Psoas muscle (tissue), 8 donors: ENCODE results near the gene RBFOX1. TPM values are rescaled to one million over a fixed set of nuclear protein-coding genes. Genes with fewer than 3 reads are reported as not detected.

Experiments used
- ATAC-seq, 4 donors: fragments of 200-7000 bp; cut with Tn5 transposase; one replicate each; pipeline ENCODE4 v1.9.1; 2020; ENCODE audit warnings: moderate library complexity in 3 of 4, mild to moderate bottlenecking in 2 of 4
- DNase-seq, 2 donors: peaks; one replicate each; pipeline ENCODE4 v3.0.0-alpha.2; 2020
- H3K27ac ChIP-seq: fragments of 200-600 bp; one replicate; pipeline ENCODE4 v1.8.0; 2022
- H3K27me3 ChIP-seq, 3 donors: fragments of 200-600 bp in 1 of 3; one replicate each; pipeline versions ENCODE4 v1.6.1 to v1.8.0; 2013 to 2022; ENCODE audit warnings: low read length in 2 of 3, mild to moderate bottlenecking in 2 of 3, moderate library complexity in 1 of 3; ENCODE audit not compliant: insufficient read depth in 3 of 3
- H3K36me3 ChIP-seq, 2 donors: fragments of 200-600 bp in 1 of 2; one replicate each; pipeline versions ENCODE4 v1.6.1 to v1.8.0; 2013 to 2022; ENCODE audit warnings: low read depth in 1 of 2, mild to moderate bottlenecking in 1 of 2, moderate library complexity in 1 of 2; ENCODE audit not compliant: insufficient read depth in 1 of 2
- H3K4me1 ChIP-seq: fragments of 200-600 bp; one replicate; pipeline ENCODE4 v1.8.0; 2022
- H3K4me3 ChIP-seq: fragments of 200-600 bp; one replicate; pipeline ENCODE4 v1.8.0; 2022; ENCODE audit warnings: mild to moderate bottlenecking
- H3K9me3 ChIP-seq: fragments of 200-600 bp; one replicate; pipeline ENCODE4 v1.8.0; 2022
- WGBS, 3 donors: extraction: QIAGEN DNeasy Blood & Tissue Kit; methylation state at CpG; one replicate each; pipeline versions ENCODE4 v1.1.6 to v1.1.7; 2013; 5-methylcytosine and 5-hydroxymethylcytosine counted together
- intact Hi-C, 2 donors: fragments of 100-400 bp; cut with DNase I; formaldehyde crosslinking; loops; one replicate each; pipeline versions ENCODE4 v1.11.0 to v1.14.2; 2022
- polyA plus RNA-seq, 3 donors: library from polyadenylated mRNA; stranded (reverse); fragments of 200-250 nt; gene quantifications; one replicate each; pipeline ENCODE4 v1.2.3, GENCODE V29; 2013
- total RNA-seq, 4 donors: library from RNA; stranded (reverse); fragmentation: NEBNext Ultra II Directional in 2 of 4; extraction: Animal tissue kit (Norgen Biotek cat#: 25700) in 2 of 4; gene quantifications; one replicate each; pipeline versions ENCODE4 v1.2.1 to v1.2.4, GENCODE V29; 2021 to 2023
- TF ChIP-seq, protein P1 (sequence below): fragments of 200-600 bp; IDR thresholded peaks from one replicate; pipeline ENCODE4 v1.8.0; 2022; ENCODE audit warnings: antibody characterized with exemption
- donor health status: healthy with polysubstance abuse.
- donor health status: DM: no; HTN: no; CAD: no; lungs with moderate emphysema.
- donor health status: Bipolar disorder and iron deficiency.
- donor health status: healthy.
- donor health status: DM: yes; HTN: yes; CAD: no.
- donor health status: DM: no; HTN: no; CAD: no.
- donor health status: DM: no; HTN: no; CAD: no.
- donor health status: DM: yes; HTN: yes; CAD: no.

RBFOX1 gene
- total and polyA plus RNA-seq, 7 donors = 2.8 to 141 (median 113) TPM

DNA sequence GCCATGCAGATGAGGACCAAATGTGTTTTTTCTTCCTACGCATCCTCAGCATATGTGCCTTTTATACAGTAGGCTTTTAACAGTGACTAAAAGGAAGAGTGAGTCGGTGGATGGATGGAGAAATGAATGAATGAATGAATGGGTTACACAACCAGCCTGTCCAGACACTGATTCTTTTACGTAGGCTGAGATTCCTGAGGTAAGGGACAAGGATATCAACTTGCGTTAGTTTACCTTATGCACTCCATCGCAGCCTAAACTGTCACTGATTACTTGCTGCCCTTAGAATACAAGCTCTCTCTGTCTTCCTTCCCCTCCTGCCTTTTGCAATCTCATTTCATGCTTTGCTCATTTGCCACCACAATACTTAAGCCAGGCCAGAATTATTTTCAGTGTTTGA, 59.0 kb downstream of the RBFOX1 start:
- TF ChIP-seq, protein P1, sequence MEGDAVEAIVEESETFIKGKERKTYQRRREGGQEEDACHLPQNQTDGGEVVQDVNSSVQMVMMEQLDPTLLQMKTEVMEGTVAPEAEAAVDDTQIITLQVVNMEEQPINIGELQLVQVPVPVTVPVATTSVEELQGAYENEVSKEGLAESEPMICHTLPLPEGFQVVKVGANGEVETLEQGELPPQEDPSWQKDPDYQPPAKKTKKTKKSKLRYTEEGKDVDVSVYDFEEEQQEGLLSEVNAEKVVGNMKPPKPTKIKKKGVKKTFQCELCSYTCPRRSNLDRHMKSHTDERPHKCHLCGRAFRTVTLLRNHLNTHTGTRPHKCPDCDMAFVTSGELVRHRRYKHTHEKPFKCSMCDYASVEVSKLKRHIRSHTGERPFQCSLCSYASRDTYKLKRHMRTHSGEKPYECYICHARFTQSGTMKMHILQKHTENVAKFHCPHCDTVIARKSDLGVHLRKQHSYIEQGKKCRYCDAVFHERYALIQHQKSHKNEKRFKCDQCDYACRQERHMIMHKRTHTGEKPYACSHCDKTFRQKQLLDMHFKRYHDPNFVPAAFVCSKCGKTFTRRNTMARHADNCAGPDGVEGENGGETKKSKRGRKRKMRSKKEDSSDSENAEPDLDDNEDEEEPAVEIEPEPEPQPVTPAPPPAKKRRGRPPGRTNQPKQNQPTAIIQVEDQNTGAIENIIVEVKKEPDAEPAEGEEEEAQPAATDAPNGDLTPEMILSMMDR = no peak
- H3K9me3 ChIP-seq = no peaks in the 10 kb centered on the region
- no peaks in the 10 kb centered on the region for H3K36me3 ChIP-seq
- 43 to 66% (median 49%) methylated on average over 5 of the region's 5 CpGs for WGBS, 3 donors
- H3K4me1 ChIP-seq = peaks cover 69% of the 10 kb centered on the region
- H3K27me3 ChIP-seq = no peaks in the 10 kb centered on the region
- DNase-seq = no peak
- ATAC-seq = peak; percentile 72 to 85 (median 80)
- H3K27ac ChIP-seq = peak overlapping the region; percentile 73
- intact Hi-C loops = loop anchor here in 1 of 2 donors (10.0 kb wide), 1 partner anchor 113 kb away; no protein-coding TSS in a partner anchor
- H3K4me3 ChIP-seq = no peak overlapping the region

DNA sequence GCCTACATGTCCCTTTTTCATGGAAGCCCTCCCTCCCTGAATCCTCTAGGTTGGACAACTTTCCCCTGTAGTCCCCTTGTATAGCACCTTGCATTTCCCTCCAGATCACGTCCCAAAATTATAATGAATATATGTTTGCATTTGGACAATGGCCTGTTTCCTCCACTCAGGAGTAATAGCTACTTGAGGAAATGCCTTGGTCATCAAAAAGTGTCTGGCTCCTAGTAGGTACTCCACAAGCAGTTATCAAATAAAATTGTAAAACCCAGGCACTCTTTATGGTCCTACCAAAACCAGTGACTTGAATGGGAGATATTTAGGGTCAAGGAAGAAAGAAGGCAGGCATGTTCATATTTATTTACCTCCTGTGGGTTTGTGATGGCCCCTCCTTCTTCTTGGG, 59.6 kb downstream of the RBFOX1 start:
- TF ChIP-seq, protein P1 = no peak
- Histone ChIP-seq H3K4me3 (no peak overlapping the region), H3K27me3 (no peaks in the 10 kb centered on the region), H3K9me3 (no peaks in the 10 kb centered on the region), H3K36me3 (no peaks in the 10 kb centered on the region), H3K4me1 (peaks cover 71% of the 10 kb centered on the region), H3K27ac (peak overlapping the region; percentile 73)
- WGBS, 3 donors = 70 to 78% (median 72%) methylated on average over 1 of the region's 1 CpG
- ATAC-seq = no peak
- no peak for DNase-seq
- intact Hi-C loops = loop anchor here in 1 of 2 donors (10.0 kb wide), 1 partner anchor 113 kb away; no protein-coding TSS in a partner anchor

DNA sequence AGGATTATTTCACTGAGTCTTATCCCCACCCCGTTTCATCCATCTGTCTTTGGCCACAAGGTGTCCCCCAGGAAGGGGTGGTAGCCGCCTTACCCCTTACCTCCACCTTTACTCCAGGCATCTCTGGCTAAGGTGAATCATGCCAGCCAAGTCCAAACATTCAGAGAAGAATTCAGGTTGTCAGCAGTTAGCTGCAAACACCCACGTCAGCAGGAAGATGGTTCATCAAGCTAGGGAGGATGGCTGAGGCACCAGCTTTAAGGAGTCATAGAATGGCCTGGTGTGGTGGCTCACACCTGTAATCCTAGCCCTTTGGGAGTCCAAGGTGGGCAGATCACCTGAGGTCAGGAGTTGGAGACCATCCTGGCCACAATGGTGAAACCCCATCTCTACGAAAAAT, 61.0 kb downstream of the RBFOX1 start:
- Histone ChIP-seq H3K27ac (no peak overlapping the region), H3K4me3 (no peak overlapping the region), H3K9me3 (no peaks in the 10 kb centered on the region), H3K4me1 (peaks cover 73% of the 10 kb centered on the region), H3K36me3 (no peaks in the 10 kb centered on the region), H3K27me3 (no peaks in the 10 kb centered on the region)
- 59 to 89% (median 70%) methylated on average over 4 of the region's 4 CpGs for WGBS, 3 donors
- ATAC-seq (no peak), DNase-seq (no peak)
- TF ChIP-seq, protein P1 = no peak
- intact Hi-C loops = loop anchor here in 1 of 2 donors (10.0 kb wide), 1 partner anchor 111 kb away; no protein-coding TSS in a partner anchor

DNA sequence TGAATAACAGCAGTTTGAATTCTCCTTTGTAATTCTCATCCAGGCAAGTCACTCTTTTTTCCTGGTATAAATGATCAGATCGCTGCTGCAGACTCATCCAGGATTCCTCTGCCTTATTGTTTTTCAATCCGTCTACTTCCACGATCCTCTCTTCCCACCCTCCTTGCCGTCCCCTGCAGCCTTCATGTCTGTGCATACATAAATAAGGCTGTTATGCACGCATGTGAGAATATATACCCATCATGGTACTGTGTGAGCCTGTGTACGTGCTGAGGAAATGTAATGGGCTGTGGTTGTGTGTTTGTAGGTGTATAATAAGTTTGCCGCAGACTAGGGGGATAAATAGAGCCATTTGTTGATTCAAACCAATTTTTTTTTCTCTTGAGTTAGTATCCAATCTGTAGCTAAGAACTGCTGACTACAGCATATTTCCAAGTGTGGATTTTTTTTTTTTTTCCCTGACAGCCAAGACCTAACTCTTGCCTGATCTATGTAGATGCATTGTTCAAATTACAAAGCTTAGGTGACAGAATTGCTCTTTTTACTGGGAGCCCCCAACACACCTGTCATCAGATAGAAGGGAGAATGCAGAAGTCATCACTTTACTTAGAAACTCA, 62.2 kb downstream of the RBFOX1 start:
- H3K9me3 ChIP-seq = no peaks in the 10 kb centered on the region
- TF ChIP-seq, protein P1 = no peak
- H3K27ac ChIP-seq = peak overlapping the region; percentile 32
- 56 to 71% (median 61%) methylated on average over 7 of the region's 7 CpGs for WGBS, 3 donors
- DNase-seq (no peak), ATAC-seq (no peak)
- H3K4me1 ChIP-seq = peaks cover 78% of the 10 kb centered on the region
- intact Hi-C loops = loop anchor here in 1 of 2 donors (10.0 kb wide), 1 partner anchor 110 kb away; no protein-coding TSS in a partner anchor
- H3K27me3 ChIP-seq = no peaks in the 10 kb centered on the region
- no peaks in the 10 kb centered on the region for H3K36me3 ChIP-seq
- no peak overlapping the region for H3K4me3 ChIP-seq
